ENCODE measurements around the gene GNAS. TPM values are rescaled to one million over a fixed set of nuclear protein-coding genes. Genes with fewer than 3 reads are reported as not detected.
"Not testable (repeated sequence)": the region's sequence is repeated elsewhere in the genome, so short reads cannot be mapped to it uniquely, and the experiment has no call there.

The GNAS gene
- 462 and 481 TPM in 2 replicates for total RNA-seq (2014; rRNA removed)
- polyA plus RNA-seq (2012) = 1,060 TPM

DNA sequence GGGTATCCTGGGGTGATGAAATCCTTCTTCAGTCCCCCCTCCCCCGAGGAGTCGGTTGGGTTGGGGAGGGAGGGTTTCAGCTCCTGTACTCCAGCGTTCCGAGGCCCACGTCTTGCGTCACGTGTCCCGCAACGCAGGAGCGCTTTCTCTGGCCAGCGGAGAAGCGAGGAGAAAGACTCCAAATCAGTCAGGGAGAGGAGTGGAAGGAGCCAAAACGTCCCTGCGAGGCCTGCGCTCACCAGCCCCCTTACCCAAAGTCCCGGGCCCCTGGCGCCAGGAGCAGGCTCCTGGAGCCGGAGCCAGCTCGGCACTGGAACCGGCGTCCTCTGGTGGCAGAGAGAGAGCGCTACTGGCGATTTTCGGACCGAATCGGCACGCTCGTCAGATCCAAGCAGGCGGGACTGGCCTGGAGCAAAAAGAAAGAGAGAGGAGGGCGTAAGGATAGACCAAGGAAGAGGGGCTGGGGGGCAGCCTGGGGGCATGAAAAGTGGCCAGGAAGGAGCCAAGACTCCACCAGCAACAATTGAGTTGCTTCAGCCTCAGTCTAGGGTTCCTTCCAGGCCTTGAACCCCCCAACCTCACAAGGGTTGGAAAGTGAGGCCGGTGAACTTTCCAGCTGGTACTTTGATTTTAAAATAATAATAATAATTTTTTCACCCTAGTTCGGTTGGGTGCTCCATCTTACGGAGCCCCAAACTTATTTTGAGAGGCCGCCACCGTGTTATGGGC, at the start of gene GNAS:
TSS of gene GNAS (plus strand) at position 174 of the 729 bp plus-strand sequence.
- DNase-seq (ENCODE audit: low read depth) = no peak

DNA sequence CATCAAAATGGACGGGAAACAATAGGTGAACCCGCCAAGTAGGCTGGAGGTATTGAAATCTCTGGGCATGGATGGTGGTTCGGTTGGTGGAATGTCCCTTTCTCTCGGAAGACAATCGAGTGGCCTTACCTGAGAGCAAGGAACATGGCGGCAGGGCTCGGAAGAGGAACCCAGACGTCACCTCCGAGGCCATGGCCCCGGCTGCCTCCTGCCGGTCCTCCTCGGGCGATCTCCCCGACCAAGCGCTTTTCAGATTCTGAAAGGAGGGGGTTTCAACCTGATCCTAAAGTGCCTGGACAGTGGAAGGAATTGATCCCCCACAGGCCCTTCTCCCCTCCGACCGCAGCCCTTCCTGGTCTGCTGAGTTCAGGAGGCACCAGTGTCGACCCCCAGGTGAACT, 49.0 kb upstream of the GNAS start:
- no peak for DNase-seq (ENCODE audit: low read depth)

DNA sequence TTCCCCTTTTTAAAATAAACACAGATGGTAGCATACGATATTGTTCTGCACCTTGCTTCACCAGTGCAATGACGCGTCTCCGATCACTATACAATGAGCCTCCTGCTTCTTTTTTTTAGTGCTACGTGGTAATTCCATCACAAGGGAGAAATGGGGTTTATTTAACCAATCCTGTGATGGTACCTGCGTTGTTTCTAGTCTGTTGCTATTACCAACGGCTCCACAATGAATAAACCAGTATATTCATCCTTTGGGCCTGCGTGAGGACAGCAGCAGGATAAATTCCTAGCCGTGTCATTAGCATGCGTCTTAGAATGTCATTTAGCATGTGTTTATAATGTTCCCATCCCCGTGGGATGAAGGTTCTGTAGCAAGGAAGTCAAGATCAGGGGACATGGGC, 44.7 kb upstream of the GNAS start:
- DNase-seq (ENCODE audit: low read depth) = no peak

DNA sequence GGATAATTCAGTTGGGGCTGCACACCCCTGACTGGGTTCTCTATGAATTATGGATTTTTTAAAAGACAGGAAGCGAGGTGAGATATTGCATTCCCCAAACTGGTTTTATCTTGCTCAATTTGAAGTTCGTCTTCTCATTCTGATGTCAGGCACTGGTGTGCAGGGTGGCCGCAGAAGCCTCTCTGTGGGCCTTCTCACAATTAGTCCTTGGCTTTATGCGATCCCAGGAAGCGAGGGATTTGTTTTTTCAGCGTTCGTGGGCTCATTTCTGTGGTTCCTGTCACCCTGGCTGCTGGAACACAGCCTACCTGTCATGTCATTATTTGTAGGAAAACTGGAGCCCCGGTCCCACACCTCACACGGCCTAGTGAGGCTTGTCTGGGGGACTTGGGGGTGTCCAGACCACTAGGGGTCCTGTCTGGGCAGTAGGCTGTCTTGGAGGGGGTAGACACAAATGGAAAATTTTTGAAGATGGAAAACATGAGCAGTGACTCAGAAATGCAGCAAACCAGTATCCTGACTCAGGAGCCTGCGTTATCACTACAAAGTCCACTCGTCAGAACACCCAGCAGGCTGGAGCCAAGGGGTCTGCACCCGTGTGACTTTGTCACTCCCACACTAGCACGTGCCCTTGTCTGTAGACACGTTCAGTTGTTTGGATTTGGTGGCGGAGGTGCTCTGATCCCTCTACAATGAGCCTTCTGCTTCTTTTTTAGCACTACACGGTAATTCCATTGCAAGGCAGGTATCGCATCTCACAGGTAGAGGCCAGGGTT, 44.1 kb upstream of the GNAS start:
- no peak for DNase-seq (ENCODE audit: low read depth)

DNA sequence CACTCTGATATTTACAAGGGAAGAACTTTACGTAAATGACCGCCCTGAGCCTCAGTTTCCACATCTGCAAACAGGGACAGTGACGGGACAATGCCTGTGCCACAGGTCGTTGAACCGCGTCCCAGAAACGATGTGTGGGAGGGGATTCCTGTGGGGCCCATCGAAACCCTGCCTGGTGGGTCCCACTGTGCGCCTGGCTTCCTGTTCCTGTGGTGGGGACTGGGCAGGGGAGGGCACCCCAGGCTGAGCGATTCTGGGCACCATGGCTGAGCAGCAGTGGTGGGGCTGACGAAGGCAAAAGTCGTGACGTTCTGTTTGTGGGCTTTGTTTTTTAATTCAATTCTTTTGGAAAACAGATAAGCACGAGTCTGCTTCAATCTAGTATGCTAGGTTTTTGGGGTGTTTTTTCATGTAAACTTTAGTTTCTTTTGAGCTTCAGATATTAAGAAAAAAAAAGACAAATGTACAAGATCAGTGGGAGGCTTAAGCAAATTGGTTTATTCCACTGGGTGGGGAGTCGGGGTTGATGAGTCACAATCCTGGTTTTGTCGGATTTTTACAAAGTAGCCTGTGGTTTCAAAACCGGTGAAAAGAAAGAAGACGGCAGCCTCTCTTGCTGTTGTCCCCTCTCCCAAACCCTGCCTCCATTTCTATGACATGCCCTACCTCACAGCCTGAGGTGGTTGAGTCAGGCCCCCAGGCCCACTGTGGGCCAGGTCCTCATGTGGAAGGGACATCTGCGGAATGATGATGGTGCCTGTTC, 42.2 kb upstream of the GNAS start:
- DNase-seq (ENCODE audit: low read depth) = peak; percentile 18

DNA sequence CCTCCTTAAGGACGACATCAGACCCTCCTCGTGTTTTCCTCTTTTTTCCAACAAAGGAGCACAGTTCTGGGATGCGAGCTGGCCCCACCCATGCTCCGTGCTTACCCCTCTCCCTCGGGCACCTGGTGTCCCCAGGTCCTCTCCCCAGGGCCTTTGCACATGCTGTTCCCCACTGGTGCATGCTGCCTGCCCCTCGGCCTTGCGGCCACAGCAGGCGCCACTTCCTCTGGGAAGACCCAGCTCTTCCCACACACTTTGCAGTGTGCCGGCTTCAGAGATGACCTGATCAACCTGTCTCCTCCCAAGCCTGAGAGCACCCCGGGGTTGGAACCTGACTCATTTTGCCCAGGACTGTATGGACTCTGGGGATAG, 41.7 kb upstream of the GNAS start:
- no peak for DNase-seq (ENCODE audit: low read depth)

DNA sequence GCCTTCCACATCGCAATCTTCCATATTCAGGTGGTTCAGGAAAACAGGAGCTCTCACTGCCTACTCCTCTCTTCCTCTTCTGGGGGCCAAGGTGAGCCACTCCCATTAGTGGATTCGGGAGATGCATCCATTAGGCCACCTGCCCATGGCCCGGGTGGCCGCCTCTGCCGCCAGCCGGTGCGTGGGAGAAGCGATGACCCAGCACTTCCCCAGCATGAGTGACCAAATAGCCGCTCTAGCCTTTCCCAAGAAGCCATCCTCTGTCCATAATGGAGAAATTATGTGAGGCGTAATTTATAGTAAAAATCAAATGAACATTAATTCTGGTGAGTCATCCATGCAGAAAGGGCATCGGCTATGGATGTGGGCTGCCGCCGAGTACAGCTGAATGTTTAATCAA, 41.2 kb upstream of the GNAS start:
- DNase-seq (ENCODE audit: low read depth) = no peak

GRCh38 chr20:58813369-58813768, 39.1 kb upstream of the GNAS start:
- DNase-seq (ENCODE audit: low read depth) = no peak

DNA sequence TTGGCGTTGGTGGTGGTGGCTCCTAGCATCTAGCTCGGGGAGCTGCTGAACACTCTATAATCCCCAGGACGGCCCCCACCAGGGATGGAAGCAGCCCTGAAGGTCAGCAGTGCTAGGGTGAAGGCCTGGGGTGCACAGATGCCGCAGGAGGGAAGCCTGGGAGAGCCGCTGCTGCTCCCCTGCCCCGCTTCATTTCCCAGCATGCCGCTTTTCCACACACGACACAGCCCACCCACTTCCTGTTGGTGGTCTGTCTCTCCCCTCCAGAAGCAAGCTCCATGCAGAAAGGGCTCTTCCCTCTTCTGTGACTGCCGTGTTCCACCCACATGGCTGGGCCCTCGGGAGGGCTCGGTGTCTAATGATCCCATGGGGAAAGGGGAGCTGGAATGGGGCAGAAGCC, 37.1 kb upstream of the GNAS start:
- no peak for DNase-seq (ENCODE audit: low read depth)

GRCh38 chr20:58816051-58816450, 36.5 kb upstream of the GNAS start:
- no peak for DNase-seq (ENCODE audit: low read depth)

DNA sequence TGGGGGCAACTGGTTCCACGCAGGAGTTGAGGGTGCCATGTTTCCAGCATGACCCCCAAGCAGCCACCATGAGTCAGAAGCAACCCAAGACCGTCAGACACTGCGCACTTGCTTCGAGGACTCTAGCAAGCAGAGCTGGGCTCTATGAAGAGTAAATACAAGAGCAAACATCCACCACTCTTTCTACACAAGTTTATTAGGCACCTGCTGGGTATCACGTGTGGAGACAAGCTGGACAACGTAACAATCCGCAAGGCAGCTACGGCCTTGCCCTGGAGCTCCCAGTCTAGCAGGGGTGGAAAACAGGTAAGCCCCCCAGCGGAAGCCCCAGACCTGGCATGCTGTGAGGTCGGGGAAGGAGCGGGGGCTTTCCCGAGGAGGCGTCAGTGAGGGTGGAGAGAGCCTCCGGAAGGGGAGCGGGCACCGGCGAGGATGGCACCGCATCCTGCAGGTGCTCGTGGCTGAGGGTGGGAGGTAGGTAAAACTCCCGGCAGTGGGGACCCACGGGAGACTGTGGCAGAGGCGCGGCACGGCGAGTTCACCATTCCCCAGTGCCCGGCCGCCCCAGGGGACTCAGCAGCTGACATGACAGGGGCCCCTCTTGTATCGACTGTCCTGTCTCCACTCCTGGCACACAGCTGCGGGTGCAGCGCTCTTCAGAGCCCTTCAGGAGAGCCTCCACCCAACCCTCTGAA, 35.4 kb upstream of the GNAS start:
- no peak for DNase-seq (ENCODE audit: low read depth)

GRCh38 chr20:58817748-58818147, 34.8 kb upstream of the GNAS start:
- no peak for DNase-seq (ENCODE audit: low read depth)

DNA sequence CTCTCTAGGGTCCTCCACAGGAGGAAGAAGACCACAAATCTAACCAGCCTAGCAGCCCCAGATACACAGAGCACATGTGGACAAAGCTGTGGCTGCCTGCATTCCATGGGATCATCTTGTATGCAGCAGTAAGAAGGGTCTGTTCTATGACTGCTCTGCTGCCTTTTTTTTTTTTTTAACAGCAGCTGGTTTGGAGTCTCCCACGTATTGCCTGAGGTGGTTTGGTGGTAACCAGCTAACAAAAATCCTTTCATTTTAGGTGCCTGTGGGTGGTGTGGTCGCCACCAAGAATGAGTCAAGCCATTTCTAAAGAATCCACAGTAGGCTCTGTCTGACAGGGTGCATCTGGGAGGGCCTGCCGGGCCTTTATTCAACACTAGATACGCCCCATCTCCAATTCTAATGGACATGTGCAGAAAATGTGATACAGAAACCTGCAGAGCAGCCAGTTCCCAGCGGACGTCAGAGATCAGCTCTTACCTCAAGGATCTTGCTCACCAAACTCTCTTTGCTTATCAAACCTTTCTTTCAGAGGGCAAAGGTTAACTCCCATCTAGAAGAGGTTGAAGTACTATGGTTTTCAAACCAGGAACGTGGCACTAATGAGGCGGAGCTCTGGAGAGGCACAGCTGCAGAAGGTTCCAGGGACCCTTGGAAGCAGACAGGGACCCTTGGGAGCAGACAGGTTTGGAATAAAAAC, 33.8 kb upstream of the GNAS start:
- peak; percentile 64 for DNase-seq (ENCODE audit: low read depth)

DNA sequence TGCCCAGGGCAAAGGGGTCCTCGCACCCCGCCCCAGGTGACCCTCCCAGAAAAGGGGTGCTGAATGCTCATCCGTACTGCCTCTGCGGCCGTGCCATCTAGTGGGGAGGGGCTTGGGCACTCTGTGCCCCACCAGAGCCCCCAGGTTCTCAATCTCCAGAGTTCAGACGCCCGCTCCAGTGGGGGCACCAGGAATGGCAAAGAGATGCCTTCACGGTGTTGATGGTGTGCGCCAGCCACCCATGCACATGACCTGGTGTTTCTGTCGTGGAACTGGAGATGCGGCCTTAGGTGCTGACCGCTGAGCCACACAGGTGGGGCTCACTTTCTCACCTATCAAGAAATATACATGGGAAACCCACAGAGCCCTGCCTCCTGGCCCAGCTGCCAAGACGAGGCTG, 32.6 kb upstream of the GNAS start:
- DNase-seq (ENCODE audit: low read depth) = no peak

- DNase-seq (ENCODE audit: low read depth) = not testable (repeated sequence)
Observed at GRCh38 chr20:58820515-58820914, 32.0 kb upstream of the GNAS start.

GRCh38 chr20:58822149-58822548, 30.4 kb upstream of the GNAS start:
- DNase-seq (ENCODE audit: low read depth) = peak; percentile 81

DNA sequence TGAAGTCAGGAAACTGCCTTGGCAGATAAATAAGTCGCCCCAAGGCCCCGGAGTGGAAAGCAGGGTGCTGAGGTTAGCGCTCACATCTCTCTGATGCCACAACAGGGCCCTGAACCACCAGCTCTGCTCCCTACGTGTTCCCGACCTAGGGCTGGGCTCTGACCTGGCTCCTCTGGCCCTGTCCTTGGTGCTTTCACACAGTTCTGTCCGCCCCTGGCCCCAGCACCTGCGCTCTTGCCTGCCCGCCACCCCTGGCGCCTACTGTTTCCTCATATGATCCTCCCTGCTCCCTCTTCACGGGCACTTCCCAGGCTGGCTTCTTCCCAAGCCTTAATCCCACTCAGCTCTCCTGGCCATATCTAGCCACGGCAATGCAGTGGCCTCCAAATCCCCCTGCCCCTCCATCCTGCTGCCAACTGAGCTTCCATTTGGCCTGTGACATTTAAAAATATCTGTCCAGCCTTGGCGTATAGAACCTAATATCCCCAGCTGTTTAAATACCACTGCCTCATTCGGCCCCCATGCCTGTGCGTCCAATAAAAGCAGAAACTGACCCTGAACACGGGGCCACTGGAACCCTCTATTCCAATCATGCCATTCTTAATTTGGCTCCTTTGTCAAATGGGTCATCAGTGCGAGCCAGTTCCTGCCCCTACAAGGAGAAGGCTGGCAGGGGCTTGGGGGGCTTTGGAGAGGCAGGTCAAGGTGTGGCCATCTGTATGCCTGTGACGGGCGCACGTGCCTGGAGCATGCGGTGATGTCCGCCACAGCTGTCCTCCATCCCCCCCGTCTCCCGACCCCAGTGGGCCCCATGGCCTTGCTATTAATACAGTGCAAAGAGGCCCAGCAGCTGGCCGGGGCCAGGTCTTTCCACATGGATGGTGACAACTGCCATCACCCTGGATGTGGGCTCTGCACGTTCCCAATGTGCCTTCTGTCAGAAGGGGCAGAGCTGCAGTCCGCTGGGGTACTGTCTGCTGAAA, 29.5 kb upstream of the GNAS start:
- DNase-seq (ENCODE audit: low read depth) = no peak

- DNase-seq (ENCODE audit: low read depth) = no peak
Observed at GRCh38 chr20:58824843-58825242, 27.7 kb upstream of the GNAS start.

- DNase-seq (ENCODE audit: low read depth) = no peak
Observed at GRCh38 chr20:58825450-58825849, 27.1 kb upstream of the GNAS start.

GRCh38 chr20:58826271-58826670, 26.2 kb upstream of the GNAS start:
- no peak for DNase-seq (ENCODE audit: low read depth)
